GM19351 (cell line): ENCODE data around the gene GBF1.

Experiments used
- ATAC-seq: cut with Tn5 transposase; IDR thresholded peaks from one replicate; pipeline ENCODE4 v1.9.1; 2021; ENCODE audit warnings: mild to moderate bottlenecking, moderate library complexity; ENCODE audit not compliant: unreplicated experiment

GBF1 gene

DNA sequence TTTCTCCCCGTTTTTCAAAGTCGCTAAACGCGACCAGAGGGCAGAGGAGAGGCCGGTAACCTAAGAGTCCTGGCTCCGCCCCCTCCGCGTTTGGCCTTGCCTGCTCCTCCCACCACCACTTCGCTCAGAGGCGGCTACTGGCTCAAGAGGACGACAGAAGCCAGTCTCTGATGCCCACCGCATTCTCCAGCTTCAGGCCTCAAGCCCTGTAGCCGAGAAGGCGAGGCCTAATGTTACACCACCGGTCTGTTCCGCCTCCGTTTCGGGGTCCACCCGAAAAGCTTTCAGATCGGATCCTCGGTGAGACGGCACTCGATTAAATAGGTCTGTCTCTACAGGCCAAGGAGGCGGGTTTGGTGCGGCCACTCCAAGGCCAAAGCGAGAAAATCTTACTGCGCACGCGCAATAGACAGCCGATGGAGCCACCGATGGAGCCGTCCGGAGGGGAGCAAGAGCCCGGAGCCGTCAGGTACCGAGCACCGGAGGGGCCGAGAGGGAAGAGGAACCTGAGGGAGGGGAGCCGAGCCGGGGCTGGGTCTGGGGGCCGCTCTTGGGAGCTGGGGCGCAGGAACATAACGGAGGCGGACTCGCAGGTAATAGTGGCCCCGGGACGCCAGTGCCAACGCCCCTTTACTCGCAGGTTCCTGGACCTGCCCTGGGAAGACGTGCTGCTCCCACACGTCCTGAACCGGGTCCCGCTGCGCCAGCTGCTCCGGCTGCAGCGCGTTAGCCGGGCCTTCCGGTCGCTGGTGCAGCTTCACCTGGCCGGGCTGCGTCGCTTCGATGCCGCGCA, 175.6 kb downstream of the GBF1 start, which contains the start of gene FBXL15:
Gene FBXL15 (plus strand): TSS at position 123 of the 793 bp plus-strand sequence. CDS start 294 bp downstream, at position 417.
- ATAC-seq, result peak; percentile 63

DNA sequence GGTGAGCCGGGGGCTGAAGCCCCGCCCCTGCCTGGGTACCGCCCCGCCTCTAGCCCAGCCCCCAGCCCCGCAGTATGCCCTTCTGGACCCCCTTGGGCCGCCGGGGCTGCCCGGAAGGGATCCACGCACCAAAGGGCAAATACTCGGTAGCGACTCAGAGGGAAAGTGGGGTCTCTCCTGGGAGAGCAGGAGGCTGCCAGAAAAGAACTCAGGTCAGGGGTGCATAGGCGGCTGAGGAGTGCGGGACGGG, 176.1 kb downstream of the GBF1 start:
- no peak for ATAC-seq

DNA sequence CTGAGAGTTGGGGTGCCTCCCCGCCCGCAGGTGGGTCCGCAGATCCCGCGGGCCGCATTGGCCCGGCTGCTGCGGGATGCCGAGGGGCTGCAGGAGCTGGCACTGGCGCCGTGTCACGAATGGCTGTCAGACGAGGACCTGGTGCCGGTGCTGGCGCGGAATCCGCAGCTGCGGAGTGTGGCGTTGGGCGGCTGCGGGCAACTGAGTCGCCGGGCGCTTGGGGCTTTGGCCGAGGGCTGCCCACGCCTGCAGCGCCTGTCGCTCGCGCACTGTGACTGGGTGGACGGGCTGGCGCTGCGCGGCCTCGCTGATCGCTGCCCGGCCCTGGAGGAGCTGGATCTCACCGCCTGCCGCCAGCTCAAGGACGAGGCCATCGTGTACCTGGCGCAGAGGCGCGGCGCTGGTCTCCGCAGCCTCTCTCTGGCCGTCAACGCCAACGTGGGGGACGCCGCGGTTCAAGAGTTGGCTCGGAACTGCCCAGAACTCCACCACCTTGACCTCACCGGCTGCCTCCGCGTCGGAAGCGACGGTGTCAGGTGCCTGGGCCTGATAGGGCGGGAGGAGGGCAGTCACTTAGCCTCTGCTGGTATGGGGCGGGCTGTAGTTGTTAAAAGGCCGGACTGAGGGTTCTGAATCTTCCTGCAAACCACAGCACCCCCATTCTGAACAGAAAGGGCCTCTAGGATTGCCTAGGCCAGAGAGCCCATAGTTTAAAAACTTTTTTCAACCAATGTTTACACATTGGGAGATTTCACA, 176.6 kb downstream of the GBF1 start:
- ATAC-seq, result no peak

DNA sequence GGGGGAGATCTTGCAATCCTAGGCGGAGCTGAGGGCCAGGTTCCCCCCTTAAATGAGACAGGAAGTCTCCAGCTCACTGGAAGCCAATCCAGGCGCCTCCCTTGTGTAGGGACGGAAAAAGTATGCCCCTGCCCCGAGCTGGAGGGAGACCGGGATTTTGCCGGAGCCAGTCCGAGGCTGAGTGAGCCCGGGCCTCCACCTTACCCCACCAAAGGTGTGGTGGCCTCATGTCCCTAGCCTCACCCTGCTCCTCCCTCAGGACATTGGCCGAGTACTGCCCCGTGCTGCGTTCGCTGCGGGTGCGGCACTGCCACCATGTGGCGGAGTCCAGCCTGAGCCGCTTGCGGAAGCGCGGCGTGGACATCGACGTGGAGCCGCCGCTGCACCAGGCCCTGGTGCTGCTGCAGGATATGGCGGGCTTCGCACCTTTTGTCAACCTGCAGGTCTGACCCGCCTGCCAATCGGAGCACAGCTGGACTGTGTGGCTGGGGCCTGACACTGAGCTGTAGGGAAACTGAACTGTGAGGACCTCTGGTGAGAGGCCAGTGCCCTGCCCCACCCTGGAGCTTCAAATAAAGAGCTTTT, 177.3 kb downstream of the GBF1 start:
- peak; percentile 39 for ATAC-seq

DNA sequence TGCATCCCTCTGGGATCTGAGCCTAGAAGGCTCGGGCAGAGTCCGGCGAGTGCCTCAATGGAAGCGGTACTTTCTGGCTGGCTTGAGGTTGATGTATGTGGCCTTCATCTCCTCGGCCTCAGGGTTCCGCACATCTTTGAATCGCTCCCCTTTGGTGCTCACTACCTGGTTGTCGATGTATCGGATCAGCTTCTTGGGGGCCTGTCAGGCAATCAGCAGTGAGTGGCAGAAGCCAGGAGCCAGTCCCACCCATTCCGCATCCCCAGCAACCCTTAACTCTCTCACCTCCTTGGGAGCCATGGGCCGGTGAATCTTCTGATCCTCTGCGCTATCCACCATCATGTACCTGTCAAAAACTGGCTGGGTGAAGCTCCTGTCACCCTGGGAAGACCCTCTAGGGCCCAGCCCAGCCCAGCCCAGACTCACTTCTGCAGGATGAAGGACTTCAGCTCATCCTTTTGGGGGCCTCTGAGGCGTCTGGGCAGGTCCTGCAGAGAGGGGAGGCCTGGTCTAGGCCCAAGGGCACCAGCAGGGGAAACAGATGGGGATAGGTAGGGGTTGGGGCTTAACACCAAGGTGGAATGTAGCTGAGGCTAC, 178.1 kb downstream of the GBF1 start:
- ATAC-seq, result no peak

GRCh38 chr10:102424145-102424544, 178.8 kb downstream of the GBF1 start:
- ATAC-seq, result no peak

DNA sequence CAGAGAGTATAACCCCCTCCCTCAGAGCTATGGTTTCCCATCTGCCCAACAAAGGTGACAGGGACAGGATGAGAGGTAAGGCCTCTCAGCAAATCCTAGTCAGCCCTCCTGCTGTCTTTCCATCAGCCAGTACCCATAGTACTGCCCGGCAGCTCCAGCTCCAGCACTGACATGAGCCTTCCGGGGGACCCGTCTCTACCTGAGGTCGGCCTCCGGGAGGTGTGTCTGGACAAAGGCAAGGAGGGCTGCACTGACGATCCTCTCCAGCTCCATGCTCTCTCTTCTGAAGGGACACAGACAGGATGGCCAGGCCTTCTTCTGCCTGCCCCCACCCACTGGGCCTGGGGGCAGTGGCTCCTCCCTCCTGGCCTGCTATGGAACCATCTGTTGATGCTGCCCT, 179.6 kb downstream of the GBF1 start:
- ATAC-seq, result no peak

GRCh38 chr10:102425444-102425843, 180.1 kb downstream of the GBF1 start:
- ATAC-seq, result no peak

DNA sequence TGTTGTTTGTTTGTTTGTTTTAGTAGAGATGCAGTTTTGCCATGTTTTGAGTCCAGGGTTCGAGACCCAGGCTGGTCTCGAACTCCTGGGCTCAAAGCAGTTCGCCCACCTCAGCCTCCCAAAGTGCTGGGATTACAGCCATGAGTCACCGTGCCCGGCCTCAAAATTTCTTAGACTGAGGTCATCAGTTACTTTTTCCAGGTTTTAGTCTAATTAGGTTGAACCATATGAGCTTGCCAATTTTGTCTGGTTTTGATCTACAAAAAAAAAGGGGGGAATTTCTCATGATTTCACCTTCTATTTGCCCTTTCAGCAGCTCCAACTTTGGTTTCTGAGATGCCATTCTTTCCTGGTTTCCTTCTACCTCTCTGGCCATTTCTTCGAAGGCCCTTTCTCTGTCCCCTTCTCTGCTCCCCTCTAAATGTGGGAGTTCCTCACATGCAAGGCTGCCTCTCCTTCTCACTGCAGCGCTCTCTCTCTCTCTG, 181.5 kb downstream of the GBF1 start:
- ATAC-seq, result no peak

DNA sequence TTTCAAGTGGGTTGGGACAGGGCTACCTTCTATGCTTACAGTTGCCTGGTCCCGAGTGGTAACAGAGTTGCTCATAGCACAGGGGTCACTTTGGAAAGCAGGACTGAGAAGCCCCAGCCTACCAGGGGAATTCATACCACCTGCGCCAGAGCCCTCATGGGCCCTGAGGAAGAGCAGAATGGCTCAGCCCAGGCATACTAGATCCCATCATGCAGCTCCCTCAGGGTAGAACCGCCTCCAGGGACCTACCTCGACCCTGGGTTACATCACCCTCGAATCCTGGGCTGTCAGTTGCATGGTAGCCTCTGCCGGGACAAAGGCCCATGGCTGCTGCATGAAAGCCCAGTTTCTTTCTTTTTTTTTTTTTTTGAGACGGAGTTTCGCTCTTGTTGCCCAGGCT, 184.1 kb downstream of the GBF1 start:
- no peak for ATAC-seq

DNA sequence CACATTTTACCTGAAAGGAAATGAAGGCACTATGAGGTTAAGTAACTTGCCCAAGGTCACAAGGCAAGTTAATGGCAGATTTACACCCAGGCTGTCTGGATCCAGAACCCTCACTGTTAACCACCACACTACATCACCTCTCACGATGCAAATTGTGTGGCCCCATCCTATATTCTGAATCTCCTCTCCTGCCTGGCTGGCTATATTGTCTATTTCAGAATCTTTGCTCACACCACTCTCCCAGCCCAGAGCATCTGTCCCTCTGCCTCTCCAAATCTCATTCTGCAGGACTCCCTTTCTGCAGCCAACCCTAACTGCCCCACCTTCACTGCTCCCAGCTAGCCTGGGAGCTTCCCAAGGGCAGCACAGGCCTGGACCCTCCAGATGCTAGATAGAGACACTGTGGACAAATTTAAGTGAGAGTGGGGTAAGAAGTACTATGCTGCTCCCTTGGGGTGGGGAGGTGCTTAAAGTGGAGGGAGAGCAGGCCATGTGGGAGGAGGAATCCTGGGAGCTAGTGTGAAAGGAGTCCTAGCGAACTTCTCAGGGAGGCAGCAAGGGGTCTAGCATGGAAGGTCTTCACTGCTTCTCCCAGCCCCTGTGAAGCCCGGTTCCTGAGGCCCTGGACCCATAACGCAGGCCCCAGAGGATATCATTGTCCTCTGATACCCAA, 186.3 kb downstream of the GBF1 start:
- peak; percentile 3 for ATAC-seq
